Pons (tissue), 1 donor: Measurements from ENCODE around the gene BRAT1.
"Not testable (repeated sequence)": the region's sequence is repeated elsewhere in the genome, so short reads cannot be mapped to it uniquely, and the experiment has no call there.

Experiments used
- DNase-seq: peaks from one replicate; pipeline ENCODE4 v3.0.0-alpha.2; 2016; ENCODE audit warnings: low spot score

Gene BRAT1

GRCh38 chr7:2583798-2584580 is 28.7 kb upstream of the BRAT1 start:
- DNase-seq, result no peak

DNA sequence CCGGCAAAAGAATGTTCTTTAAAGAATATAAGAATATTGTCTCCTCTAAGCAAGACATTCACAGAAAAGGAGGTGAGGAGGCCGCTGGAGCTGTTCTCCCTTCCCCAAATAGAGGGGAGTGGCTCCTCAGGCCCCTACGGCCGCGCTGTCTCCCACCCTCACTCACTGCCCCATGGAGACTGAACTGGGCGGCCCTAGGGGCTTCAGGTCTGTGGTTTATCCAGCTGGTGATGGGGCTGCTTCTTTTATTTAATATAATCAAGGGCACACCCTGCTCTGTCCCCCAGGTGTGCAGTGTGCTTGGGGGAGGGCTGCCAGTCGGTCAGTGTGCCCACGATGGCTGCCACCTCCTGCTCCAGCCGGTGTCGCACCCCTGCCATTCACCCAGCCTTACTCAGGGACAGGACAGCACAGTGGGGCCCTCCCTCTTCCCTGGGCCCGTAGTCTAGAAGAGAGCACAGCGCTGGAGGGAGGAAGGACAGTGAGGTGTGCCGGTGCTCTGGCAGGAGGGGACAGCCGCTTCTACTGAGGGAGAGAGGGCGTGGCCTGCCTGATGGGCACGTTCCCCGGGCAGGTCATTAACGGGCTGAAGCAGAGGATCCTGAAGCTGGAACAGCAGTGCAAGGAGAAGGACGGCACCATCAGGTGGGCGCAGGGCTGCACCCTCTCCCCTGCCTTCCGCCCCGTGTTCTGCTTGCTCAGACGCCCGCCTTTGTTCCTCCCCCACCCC is 26.8 kb upstream of the BRAT1 start:
- DNase-seq, result no peak

DNA sequence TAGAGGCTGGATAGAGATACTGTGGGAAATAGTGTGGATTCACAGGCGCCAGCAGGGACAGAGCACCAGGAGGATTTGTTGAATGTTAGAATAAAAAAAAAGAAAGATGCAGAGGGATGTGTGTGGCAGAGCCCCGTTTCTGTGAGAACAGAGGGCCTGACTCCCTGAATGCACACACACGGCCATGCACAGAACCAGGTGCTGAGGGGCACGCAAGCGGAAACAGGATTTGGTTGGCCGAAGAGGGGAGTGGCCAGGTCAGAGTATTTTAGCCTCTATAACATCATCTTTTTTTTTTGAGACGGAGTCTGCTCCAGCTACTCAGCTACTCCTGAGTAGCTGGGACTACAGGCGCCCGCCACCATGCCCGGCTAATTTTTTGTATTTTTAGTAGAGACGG is 25.3 kb upstream of the BRAT1 start:
- DNase-seq, result no peak

GRCh38 chr7:2577914-2578680 is 22.8 kb upstream of the BRAT1 start:
- no peak for DNase-seq

GRCh38 chr7:2576742-2577491 is 21.6 kb upstream of the BRAT1 start:
- no peak for DNase-seq

GRCh38 chr7:2575733-2576340 is 20.5 kb upstream of the BRAT1 start:
- no peak for DNase-seq

DNA sequence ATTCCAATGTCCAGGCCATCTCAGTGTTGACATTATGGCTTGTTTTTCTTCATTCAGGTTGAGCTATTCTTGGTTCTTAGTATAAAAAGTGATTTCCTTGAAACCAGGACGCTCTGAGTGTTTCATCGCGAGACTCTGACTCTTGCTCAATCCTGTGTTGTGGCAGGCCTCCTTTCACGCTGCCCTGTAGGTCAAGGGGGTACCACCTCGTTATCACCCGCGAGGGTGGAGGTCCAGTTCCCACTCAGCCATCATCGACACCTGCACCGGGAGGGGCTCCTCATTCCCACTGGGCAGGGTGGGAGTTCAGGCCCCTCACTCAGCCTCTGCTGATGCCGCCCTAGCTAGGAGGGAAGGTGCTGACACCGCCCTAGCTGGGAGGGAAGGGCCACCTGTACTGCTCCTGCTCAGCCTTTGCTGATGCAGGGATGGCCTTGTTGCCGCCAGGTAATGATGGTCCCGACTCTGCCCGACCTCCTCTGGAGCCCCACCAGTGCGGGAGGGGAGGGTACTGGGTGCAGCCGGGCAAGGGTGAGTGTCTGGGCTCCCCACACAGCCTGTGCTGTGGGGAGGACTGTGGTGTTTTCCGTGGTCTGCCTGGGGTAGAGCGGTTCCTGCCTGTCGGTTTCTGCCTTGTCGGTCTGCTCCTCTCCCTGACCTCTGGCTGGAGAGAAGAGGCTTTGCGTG is 19.9 kb upstream of the BRAT1 start:
- DNase-seq, result no peak

- no peak for DNase-seq
Observed at GRCh38 chr7:2573761-2574160, 18.4 kb upstream of the BRAT1 start.

DNA sequence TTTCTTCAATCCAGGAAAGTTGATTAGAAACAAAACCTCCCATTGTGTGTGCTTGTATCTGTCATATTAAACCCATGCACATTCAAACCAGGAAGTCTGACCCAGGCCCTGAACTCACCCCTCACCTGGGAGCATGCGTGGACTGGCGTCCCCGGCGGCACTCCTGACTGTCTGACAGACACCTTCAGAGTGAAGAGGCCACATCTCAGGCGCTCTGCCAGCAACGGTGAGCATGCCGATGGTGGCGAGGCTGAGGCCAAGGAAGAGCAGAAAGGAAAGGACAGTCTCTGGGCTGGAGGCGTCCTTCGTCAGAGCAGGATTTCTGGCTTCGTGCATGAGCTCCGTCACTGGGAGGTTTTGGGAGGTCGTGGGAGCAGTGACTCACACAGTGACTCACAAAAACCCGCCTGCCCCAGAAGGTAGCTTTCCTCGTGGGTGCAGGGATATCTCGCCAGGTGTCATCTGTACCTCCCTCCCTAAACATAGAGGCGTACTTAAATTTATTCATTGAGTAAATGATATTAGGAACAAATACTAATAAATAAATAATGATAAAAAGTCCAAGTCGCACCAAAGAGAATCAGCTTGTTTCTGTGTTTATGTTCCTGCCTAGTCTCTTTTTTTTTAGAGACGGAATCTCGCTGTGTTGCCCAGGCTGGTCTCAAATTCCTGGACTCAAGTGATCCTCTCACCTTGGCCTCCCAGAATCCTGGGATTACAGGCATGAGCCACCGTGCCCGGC is 16.9 kb upstream of the BRAT1 start:
- no peak for DNase-seq

DNA sequence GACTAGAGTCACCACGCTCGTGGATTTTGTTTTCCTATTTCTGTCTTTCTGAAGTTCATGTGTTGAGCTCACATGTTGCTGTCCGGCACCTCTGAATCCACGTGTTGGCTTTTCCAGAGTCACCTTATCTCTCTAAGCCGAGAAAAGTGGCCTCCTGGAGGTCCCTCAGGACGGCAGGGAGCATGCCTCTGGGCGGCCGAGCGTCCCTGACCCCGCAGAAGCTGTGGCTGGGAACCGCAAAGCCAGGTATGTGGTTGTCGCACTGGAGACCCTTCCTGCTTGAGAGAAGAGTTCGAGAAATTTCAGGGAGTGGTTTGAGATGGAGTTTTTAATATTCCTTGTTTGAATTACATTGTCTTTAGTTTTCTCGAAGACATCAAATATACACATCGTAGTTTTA is 16.1 kb upstream of the BRAT1 start:
- no peak for DNase-seq

DNA sequence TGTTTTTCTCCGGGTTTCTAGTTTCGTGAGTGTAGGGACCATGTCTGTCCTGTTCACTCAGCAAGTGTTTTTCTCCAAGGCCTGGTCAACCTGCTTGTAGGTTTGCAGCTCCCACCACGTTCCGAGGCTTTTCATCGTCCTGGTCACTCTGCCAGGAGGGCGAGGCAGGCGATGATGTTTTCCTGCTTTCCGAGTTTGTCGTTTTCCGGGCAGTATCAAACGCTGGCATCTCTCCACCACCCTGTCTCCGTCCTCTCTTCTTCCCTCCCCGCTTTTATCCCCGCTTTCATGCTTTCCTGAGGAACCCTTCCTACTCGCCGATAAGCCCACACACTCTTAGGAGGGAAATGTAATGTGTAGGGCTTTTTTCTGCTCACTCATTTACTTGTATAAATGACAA is 14.7 kb upstream of the BRAT1 start:
- no peak for DNase-seq

- no peak for DNase-seq
Observed at GRCh38 chr7:2569421-2569820, 14.1 kb upstream of the BRAT1 start.

- no peak for DNase-seq
Observed at GRCh38 chr7:2568521-2569223, 13.3 kb upstream of the BRAT1 start.

- DNase-seq, result peak; percentile 58
Observed at GRCh38 chr7:2567679-2568278, 12.5 kb upstream of the BRAT1 start.

- no peak for DNase-seq
Observed at GRCh38 chr7:2566890-2567678, 11.8 kb upstream of the BRAT1 start.

GRCh38 chr7:2566348-2566889 is 11.1 kb upstream of the BRAT1 start:
- DNase-seq, result no peak

- DNase-seq, result no peak
Observed at GRCh38 chr7:2564970-2565540, 9.7 kb upstream of the BRAT1 start.

- not testable (repeated sequence) for DNase-seq
Observed at GRCh38 chr7:2563955-2564354, 8.6 kb upstream of the BRAT1 start.
